ENCODE results near the gene SHISA5. TPM values are rescaled to one million over a fixed set of nuclear protein-coding genes. Genes with fewer than 3 reads are reported as not detected.
A peak's percentile ranks its signal among the peaks of the same experiment; 100 is the strongest.

SHISA5 gene
- total RNA-seq, 1 donor from 2014 or later: 59.2 TPM

- DNase-seq (ENCODE audit: low spot score): no peak
Measured at GRCh38 chr3:48431224-48432029, 72.5 kb downstream of the SHISA5 start.

GRCh38 chr3:48430708-48431101 lies 73.3 kb downstream of the SHISA5 start:
- DNase-seq (ENCODE audit: low spot score): no peak

- DNase-seq (ENCODE audit: low spot score): peak; percentile 68
Measured at GRCh38 chr3:48429960-48430707, 73.8 kb downstream of the SHISA5 start, which contains the start of gene PLXNB1. Gene PLXNB1, minus strand, starts transcription at chr3:48430086. Its CDS starts 5,475 bp downstream, at chr3:48424611.

- peak; percentile 39 for DNase-seq (ENCODE audit: low spot score)
Measured at GRCh38 chr3:48429317-48429959, 74.5 kb downstream of the SHISA5 start.

- DNase-seq (ENCODE audit: low spot score): peak; percentile 55
Measured at GRCh38 chr3:48428572-48429316, 75.2 kb downstream of the SHISA5 start.

- no peak for DNase-seq (ENCODE audit: low spot score)
Measured at GRCh38 chr3:48428088-48428571, 75.8 kb downstream of the SHISA5 start.

- DNase-seq (ENCODE audit: low spot score): no peak
Measured at GRCh38 chr3:48427630-48427962, 76.4 kb downstream of the SHISA5 start.

GRCh38 chr3:48426944-48427629 lies 76.9 kb downstream of the SHISA5 start:
- no peak for DNase-seq (ENCODE audit: low spot score)

- no peak for DNase-seq (ENCODE audit: low spot score)
Measured at GRCh38 chr3:48426401-48426909, 77.5 kb downstream of the SHISA5 start.

GRCh38 chr3:48425281-48425812 lies 78.6 kb downstream of the SHISA5 start:
- no peak for DNase-seq (ENCODE audit: low spot score)

GRCh38 chr3:48423883-48424695 lies 79.9 kb downstream of the SHISA5 start:
- no peak for DNase-seq (ENCODE audit: low spot score)

GRCh38 chr3:48423241-48423882 lies 80.6 kb downstream of the SHISA5 start:
- DNase-seq (ENCODE audit: low spot score): no peak

GRCh38 chr3:48422681-48423080 lies 81.3 kb downstream of the SHISA5 start:
- DNase-seq (ENCODE audit: low spot score): no peak

GRCh38 chr3:48422272-48422671 lies 81.7 kb downstream of the SHISA5 start:
- DNase-seq (ENCODE audit: low spot score): no peak

GRCh38 chr3:48420561-48420960 lies 83.4 kb downstream of the SHISA5 start:
- DNase-seq (ENCODE audit: low spot score): no peak

- DNase-seq (ENCODE audit: low spot score): no peak
Measured at GRCh38 chr3:48419597-48419996, 84.4 kb downstream of the SHISA5 start.

- DNase-seq (ENCODE audit: low spot score): no peak
Measured at GRCh38 chr3:48419149-48419548, 84.8 kb downstream of the SHISA5 start.

- DNase-seq (ENCODE audit: low spot score): no peak
Measured at GRCh38 chr3:48418651-48419050, 85.3 kb downstream of the SHISA5 start.

GRCh38 chr3:48418140-48418539 lies 85.8 kb downstream of the SHISA5 start:
- no peak for DNase-seq (ENCODE audit: low spot score)

Measured in umbilical cord (tissue), 2 donors.